DMS79 treated with DMSO at 0.1 percent for 48 hours (cell line): ENCODE data around the gene CLIC4.
A peak's percentile ranks its signal among the peaks of the same experiment; 100 is the strongest.
"Not testable (repeated sequence)": the region's sequence is repeated elsewhere in the genome, so short reads cannot be mapped to it uniquely, and the experiment has no call there.

Experiments
- DNase-seq: peaks from one replicate; lab custom pipeline; 2025; lab: John Stamatoyannopoulos, UW

Gene CLIC4

DNA sequence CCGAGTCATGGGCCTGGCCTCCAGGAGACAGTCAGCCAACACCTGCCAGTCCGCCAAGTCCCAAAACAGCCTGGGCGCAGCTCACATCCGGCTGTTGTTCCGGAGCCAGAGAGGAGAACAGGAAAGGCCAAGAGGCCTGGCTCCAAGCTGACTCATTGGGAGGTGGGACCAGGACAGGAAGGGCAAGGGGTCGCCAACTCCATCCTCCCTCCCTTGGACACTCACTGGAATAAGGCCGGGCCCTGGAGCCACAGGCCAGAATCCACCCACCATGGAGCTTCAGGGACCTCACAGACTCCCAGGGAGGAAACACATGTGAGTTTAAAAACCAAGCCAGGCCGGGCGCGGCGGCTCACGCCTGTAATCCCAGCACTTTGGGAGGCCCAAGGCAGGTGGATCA lies 25.1 kb upstream of the CLIC4 start:
- no peak for DNase-seq

DNA sequence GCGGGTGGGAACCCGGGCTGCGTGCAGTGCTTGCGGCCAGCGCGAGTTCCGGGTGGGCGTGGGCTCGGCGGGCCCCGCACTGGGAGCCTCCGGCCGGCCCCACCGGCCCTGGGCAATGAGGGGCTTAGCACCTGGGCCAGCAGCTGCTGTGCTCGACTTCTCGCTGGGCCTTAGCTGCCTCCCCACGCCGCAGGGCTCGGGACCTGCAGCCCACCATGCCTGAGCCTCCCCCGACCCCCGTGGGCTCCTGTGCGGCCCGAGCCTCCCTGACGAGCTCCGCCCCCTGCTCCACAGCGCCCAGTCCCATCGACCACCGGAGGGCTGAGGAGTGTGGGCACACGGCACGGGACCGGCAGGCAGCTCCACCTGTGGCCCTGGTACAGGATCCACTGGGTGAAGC lies 23.7 kb upstream of the CLIC4 start:
- DNase-seq: no peak

DNA sequence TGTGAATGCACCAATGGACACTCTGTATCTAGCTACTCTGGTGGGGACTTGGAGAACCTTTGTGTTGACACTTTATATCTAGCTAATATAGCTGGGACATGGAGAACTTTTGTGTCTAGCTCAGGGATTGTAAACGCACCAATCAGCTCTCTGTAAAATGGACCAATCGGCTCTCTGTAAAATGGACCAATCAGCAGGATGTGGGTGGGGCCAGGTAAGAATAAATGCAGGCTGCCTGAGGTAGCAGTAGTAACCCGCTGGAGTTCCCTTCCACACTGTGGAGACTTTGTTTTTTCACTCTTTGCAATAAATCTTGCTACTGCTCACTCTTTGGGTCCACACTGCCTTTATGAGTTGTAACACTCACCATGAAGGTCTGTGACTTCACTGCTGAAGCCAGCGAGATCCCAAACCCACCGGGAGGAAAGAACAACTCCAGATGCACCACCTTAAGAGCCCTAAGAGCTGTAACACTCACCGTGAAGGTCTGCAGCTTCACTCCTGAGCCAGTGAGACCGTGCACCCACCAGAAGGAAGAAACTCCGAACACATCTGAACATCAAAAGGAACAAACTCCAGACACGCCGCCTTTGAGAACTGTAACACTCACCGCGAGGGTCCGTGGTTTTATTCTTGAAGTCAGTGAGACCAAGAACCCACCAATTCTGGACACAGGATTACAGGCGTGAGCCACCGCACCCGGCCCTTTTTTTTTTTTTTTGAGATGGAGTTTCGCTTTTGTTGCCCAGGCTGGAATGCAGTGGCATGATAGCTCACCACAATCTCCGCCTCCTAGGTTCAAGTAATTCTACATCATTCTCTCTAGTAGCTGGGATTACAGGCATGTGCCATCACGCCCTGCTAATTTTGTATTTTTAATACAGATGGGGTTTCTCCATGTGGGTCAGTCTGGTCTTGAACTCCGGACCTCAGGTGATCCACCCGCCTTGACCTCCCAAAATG lies 22.9 kb upstream of the CLIC4 start:
- not testable (repeated sequence) for DNase-seq

DNA sequence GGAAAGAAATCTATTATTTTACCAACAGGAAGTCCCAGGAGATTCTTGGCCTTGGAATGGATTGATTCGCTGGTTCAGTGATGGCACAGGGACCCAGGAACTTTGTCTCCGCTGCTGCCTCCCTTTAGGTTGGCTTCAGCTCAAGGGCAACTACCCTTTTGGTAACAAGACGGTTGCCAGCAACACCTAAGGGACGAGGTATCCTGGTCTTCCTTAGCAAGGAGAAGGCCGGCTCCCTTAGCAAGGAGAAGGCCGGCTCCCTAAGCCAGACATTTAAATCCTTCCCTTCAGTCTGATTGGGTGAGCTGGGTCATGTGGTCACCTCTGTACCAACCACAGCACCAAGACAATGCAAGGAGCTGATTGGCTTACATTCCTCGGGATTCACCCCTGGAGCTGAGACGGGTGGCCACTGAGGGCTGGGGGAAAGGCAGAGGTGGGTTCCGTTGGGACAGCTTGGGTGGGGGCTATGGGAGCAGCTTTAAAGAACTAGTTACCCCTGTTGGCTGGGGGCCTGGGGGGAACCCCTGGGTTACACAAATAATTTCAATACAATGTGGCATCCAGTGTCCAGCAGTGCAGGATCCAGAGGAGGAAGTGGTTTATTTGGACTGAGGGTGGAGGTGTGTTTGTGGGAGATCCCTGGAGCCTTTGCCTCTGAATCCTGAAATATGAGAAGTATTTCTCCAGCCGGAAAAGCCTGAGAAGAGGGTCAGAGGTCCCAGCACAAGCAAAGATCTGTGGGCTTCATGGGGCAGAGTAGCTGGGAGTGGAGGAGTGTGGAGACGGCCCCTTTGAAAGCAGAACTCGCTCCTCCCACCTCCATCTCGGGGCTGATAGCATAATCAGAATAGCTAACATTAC lies 20.7 kb upstream of the CLIC4 start:
- no peak for DNase-seq

DNA sequence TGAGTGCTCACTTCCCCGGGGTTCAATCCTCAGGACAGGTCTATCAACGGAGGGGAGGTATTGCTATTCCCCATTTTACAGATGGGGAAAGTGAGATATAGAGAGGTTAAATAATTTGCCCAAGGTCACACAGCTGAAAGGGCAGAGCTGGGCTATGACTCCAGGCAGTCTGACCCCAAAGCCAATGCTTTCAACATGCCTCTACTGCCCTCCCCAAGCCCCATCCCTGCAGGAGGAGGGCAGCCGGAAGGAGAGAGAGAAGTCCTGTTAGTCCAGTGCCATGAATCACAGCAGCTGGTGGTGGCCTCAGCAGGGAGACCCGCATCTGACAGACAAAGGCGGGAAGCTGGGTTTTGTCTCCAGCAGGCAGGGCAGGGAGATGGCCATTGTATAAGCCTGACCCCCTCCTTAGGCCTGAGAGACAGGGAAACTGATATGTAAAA lies 20.0 kb upstream of the CLIC4 start:
- DNase-seq: no peak

DNA sequence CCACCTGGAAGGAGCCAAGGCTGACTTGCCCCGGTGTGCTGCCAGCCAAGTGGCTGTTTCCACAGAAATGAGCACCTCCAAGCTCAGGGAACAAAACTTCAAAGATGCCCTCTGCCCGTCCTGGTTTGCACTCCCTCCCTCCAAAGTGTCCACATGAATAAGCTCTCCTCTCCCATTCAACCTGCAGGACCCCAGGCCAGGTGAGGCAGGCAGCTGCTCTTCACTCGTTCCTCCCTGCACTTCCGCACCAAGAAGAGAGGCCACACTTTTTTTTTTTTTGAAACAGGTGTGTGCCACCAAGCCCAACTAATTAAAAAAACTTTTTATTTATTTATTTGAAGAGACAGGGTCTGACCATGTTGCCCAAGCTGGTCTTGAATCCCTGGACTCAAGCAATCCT lies 18.5 kb upstream of the CLIC4 start:
- no peak for DNase-seq

DNA sequence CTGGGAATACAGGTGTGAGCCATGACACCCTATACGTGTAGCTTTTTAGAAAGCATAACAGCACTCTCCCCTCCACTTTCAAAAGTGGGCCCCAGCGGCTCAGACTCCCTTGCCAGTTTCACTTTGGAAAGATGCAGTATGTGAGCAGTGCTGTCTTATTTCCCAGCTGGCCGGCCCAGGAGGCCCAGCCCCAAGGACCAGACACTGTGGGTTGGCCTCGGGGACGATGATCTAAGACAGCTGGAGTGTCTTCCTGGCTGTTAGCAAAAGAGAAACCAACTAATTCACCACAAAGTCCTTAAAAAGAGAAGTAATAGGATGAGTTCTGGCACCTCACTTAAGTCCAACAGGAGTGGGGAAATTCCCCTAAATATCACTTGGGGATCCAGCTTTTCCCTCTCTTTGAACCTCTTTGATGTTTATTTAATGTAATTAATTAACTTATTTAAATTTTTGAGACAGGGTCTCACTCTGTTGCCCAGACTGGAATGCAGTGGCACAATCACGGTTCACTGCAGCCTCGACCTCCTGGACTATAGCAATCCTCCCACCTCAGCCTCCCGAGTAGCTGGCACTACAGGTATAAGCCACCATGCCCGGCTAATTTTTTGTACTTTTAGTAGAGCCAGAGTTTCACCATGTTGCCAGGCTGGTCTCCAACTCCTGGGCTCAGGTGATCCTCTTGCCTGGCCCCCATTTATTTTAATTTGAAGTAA lies 17.6 kb upstream of the CLIC4 start:
- DNase-seq: no peak

DNA sequence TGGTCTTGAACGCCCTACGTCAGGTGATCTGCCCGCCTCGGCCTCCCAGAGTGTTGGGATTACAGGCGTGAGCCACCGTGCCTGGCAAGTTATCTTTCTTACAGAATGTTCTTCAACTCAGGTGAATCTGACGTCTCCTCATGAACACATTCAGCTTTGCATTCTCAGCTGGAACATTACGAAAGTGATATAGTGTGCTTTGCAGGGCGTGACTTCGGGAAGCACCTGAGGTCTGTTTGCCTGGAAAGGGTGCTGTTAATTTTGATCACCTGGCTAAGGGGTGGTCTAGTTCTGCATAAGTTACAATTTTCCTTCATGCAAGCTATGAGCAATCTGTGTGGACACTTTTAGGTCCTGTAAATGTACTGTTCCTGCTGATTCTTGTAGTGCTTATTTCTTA lies 16.3 kb upstream of the CLIC4 start:
- DNase-seq: no peak

DNA sequence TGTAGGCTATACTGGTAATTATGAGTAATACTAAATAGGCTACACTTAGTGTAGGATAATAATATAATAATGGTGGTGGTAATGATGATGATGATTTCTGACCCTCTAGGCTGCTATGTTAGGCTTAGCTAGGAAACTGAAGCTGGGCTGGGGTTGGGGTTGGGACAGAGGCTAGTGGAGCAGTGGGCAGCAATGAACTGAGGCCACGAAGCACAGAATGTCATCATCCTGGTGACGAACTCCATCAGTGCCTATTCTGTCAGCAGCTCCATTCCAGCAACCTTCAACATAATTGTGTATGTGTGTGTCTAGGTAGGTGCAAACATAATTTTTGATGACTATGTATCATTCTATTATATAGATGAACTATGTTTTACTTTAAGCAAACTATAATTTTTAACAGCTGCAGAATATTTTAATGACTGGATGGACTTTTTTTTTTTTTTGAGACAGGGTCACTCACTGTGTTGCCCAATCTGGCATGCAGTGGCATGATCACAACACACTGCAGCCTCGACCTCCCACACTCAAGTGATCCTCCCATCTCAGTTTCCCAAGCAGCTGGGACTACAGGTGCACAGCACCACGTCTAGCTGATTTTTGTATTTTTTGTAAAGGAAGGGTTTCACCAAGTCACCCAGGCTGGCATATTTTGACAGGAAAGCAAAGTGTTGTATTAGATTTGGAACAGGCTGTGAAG lies 12.9 kb upstream of the CLIC4 start:
- DNase-seq: no peak

DNA sequence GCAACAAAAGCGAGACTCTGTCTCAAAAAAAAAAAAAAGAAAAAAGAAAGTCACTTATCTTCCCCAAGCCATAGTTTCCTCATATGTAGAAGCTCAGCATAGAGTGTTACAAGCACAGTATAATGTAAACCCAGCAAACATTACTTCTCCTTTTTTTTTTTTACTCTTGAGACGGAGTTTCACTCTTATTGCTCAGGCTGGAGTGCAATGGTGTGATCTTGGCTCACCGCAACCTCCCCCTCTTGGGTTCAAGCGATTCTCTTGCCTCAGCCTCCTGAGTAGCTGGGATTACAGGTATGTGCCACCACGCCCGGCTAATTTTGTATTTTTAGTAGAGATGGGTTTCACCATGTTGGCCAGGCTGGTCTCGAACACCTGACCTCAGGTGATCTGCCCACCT lies 11.9 kb upstream of the CLIC4 start:
- not testable (repeated sequence) for DNase-seq

DNA sequence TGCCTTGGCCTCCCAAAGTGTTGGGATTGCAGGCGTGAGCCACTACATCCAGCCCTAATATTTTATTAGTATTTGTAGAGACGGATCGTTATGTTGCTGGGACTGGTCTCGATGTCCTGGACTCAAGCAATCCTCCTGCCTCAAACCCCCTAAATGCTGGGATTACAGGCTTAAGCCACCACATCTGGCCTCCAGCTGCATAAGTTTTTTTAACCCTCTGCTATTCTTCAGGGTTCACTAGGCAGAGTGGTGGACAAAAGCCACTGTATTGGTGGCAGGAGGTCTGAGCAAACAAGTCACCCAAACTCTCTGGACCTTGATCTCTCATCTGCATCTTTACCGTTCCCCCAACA lies 10.1 kb upstream of the CLIC4 start:
- no peak for DNase-seq

DNA sequence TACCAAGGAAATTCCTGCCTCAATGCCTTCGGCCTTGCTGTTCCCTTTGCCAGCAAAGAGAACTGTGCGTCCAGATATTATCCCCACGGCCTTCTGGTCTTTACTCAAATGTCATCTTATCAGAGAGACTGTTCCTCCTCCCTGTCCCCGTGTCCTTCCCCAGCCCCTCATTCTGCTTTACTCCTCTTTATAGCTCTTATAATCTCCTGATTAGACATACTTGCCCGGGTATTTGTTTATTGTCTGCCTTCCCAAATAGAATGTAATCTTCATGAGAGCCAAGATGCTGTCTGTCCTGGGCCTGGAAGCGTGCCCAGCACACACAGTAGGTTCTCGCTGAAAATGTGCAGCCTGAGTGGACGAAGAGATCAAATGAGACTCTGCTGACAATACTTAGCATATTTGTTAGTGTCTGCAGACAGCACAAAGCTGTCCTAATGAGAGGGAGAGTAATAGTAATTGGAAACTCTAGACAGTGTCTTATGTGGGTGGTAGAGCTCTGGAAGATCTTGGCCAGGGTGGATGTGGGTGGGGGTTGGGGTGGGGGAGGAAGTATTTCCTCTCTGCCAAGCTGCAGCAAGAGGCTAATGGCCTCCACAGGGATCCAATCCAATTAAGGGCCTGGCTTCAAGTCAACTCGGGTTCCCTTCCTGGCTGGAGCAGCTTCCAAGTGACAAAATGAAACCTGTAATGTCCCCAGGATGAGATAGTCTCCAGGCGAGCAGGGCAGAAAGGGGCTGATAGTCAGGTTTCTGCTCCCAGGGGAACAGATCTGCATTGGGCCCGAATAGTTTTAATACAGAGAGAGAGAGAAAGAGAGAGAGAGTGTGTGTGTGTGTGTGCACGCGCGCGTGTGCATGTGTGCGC lies 9.5 kb upstream of the CLIC4 start:
- DNase-seq: peak; percentile 66

DNA sequence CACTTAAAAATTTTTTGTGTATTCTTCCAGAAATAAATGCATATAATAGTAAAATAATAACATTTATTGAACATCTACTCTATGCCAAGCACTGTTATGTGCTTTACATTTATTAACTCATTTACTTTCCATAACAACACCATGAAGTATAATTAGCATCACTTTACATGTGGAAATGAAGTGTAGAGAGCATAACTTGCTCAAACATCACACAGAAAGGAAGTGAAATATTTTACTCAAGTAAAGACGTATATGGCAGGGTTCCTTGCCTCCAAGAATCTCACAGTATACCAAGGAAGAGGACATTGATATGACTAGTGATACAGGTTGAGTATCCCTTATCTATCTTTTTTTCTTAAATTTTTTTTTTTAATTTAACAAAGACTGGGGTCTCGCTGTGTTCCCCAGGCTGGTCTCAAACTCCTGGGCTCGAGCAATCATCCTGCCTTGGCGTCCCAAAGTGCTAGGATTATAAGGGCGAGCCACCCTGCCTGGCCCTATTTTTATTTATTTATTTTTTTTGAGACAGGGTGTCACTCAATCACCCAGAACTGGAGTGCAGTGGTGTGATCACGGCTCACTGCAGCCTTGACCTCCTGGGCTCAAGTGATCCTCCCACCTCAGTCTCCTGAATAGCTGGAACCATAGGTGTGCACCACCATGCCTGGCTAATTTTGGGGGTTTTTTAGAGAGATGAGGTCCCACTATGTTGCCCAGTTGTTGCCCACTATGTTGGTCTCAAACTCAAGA lies 7.7 kb upstream of the CLIC4 start:
- DNase-seq: no peak

DNA sequence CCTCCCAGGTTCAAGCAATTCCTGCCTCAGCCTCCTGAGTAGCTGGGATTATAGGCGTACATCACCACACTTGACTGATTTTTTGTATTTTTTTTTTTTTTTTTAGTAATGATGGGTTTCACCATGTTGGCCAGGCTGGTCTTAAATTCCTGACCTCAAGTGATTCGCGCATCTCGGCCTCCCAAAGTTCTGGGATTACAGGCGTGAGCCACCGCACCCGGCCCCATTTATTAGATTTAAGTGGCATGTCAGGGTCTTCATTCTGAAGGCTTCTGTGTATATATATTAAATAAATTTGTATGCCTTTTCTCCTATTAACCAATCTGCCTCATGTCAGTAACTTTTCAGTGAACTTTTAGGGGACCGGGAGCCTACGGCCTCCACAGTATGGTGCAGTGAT lies 6.0 kb upstream of the CLIC4 start:
- DNase-seq: no peak

DNA sequence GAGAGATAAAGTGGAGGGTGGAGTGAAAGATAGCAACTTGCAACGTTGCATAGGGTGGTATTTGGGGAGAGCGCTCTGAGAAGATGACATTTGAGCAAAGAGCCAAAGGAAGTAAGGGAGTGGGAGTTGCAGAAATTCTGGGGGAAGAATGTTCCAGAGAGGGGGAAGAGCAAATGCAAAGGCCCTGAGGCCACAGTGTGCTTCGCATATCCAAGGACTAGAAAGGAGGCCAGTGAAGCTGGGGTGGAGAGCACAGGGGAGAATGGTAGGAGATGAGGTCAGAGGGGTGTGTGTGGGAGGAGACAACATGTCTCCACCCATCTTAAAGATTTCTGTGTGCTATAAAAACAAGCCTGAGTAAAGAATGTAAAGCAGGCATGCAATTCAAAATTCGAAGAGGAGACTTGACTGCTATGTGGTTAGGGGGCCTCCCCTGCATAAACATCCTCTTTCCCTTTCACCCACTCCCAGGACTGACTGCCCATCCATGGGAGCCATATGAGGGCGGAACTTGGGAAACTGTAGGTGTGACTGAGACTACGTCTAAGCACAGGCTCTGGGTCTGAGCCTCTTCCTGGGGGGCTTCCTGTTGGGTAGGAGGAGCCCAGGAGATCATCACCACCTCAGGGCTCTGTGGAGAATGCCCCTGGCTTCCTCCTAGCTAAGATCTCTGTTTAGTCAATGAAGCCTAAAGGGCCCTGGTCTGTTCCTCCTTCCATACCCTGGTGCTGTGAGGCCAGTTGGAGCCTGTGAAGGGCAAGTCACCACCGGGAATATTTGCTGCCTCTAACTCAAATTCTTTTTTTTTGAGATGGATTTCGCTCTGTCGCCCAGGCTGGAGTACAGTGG lies 2.9 kb upstream of the CLIC4 start:
- DNase-seq: no peak

DNA sequence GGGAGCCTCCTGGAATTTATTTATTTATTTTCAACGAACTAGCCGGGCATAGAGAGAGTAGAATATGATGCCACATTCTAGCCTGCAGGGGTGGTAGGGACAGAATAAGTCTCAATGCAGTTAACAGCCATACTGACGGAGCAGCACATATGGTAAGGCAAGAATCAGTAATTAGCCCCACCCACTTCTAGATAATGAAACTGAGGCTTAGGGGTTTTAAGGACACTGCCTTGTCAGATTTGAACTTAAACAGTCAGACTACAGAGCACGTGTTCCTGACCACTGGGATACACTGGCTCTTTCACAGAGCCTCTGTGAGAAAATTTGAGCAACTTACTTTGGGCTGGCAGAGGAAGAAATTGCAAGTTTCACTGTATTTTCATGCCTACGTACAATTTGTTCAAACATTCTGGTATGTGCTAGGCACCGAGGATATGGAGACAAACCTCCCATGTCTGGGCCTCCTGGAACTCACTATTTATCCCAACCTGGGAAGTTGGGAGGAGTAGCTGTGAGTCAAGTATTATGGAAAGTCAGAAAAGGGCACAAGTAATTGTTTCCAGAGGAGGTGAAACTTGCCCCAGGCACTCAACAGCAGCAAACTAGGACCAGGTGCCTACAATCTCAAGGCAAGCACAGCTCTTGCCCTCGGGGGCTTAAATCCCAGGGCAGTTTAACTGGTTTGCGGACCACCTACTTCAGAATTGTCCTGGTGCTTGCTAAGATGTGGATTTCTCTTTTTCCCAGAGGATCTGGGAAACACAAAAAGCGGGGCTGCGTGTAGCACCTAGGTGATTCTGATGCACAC lies 1.6 kb upstream of the CLIC4 start:
- DNase-seq: no peak

DNA sequence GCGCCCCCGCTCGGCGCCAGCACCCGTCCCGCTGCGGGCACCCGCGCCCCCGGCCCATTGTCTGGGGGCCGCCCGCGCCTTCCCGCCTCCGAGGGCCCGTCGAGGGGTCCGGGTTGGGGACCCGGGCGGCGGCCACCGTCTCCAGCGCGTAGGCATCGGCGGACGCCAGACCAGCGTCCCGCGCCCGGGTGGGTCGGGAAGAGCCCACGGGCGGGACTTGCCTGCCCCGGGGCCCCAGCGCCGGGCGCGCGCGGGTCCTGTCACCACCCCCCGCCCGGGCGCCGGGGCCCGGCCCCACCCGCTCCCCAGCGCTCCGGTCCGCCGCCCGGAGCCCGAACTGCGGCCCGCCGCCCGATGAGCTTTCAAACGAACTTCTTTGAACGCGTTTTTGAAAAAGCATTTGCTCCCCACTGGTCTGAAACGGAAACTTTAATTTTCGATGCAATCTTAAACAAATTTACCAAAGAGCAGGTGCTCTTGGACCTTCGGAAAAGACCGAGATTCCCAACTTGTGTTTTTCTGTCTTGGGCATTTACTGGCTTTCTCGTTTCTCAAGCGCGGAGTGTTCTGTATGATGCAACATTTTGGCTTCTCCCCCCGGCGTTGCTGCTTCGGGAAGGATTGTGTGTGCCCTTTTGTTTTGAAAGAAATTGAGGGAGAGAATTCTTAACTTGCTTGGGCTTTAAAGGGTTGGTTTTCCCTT lies 615 bp downstream of the CLIC4 start:
- peak; percentile 47 for DNase-seq
